Activated naive CD4-positive, alpha-beta T cell treated with anti-CD3 and anti-CD28 coated beads, Interleukin-2, amount 50 U/mL, for 72 hours (primary cell): ENCODE data around the gene NOTUM. TPM values are rescaled to one million over a fixed set of nuclear protein-coding genes. Genes with fewer than 3 reads are reported as not detected.

Experiments
- ATAC-seq, 2 donors: fragments of 150-1000 bp; cut with Tn5 transposase; 2 replicates each; pipeline ENCODE4 v1.10.0; 2021; ENCODE audit warnings: mild to moderate bottlenecking in 2 of 2, moderate library complexity in 2 of 2
- DNase-seq, 2 donors: peaks; one replicate each; pipeline ENCODE4 v3.0.0; 2021 to 2022; ENCODE audit warnings: low spot score in 2 of 2
- H3K27ac Mint-ChIP-seq, 2 donors: one replicate each; pipeline ENCODE4 v1.8.0; 2022; ENCODE audit warnings: mild to moderate bottlenecking in 2 of 2, mixed read lengths in 2 of 2
- H3K36me3 Mint-ChIP-seq, 2 donors: one replicate each; pipeline ENCODE4 v1.8.0; 2022; ENCODE audit warnings: mixed read lengths in 2 of 2
- H3K9me3 Mint-ChIP-seq, 2 donors: one replicate each; pipeline ENCODE4 v1.8.0; 2022; ENCODE audit warnings: mixed read lengths in 2 of 2
- total RNA-seq, 2 donors: library from RNA; stranded (reverse); gene quantifications; one replicate each; pipeline ENCODE4 v1.2.3, GENCODE V29; 2022

NOTUM gene
- total RNA-seq, 2 donors from 2014 or later, result 0.39 to 1.1 TPM

- ATAC-seq (no peak), DNase-seq (no peak)
- H3K27ac Mint-ChIP-seq, result peak overlapping the region in 1 of 2 donors; percentile 57
- H3K36me3 Mint-ChIP-seq, result peaks cover 6 to 7% of the 10 kb centered on the region in 2 donors
- H3K9me3 Mint-ChIP-seq, result no peaks in the 10 kb centered on the region
These were observed 25.9 kb downstream of the NOTUM start for GRCh38 chr17:81934850-81935708.

GRCh38 chr17:81934098-81934757, 26.8 kb downstream of the NOTUM start:
- ATAC-seq (no peak), DNase-seq (no peak)
- no peaks in the 10 kb centered on the region for H3K9me3 Mint-ChIP-seq

GRCh38 chr17:81933178-81933699, 27.7 kb downstream of the NOTUM start:
- Mint-ChIP-seq H3K27ac (no peak overlapping the region), H3K36me3 (peaks cover 6 to 7% of the 10 kb centered on the region in 2 donors), H3K9me3 (no peaks in the 10 kb centered on the region)
- ATAC-seq (no peak), DNase-seq (no peak)

More at GRCh38 chr17:81934098-81934757, 26.8 kb downstream of the NOTUM start:
- peaks cover 6 to 7% of the 10 kb centered on the region in 2 donors for H3K36me3 Mint-ChIP-seq
- no peak overlapping the region for H3K27ac Mint-ChIP-seq

GRCh38 chr17:81932333-81932983, 28.5 kb downstream of the NOTUM start:
- H3K27ac Mint-ChIP-seq, result no peak overlapping the region
- no peaks in the 10 kb centered on the region for H3K9me3 Mint-ChIP-seq
- H3K36me3 Mint-ChIP-seq, result peaks cover 6 to 7% of the 10 kb centered on the region in 2 donors
- DNase-seq, result no peak
- ATAC-seq, result no peak

- Mint-ChIP-seq H3K36me3 (peaks cover 6 to 7% of the 10 kb centered on the region in 2 donors), H3K27ac (no peak overlapping the region)
- DNase-seq, result no peak
These were observed 29.2 kb downstream of the NOTUM start for GRCh38 chr17:81931557-81932332.

GRCh38 chr17:81931189-81931556, 29.8 kb downstream of the NOTUM start:
- peaks cover 6 to 7% of the 10 kb centered on the region in 2 donors for H3K36me3 Mint-ChIP-seq
- no peak overlapping the region for H3K27ac Mint-ChIP-seq
- DNase-seq, result no peak
- ATAC-seq, result no peak
- H3K9me3 Mint-ChIP-seq, result no peaks in the 10 kb centered on the region

More at GRCh38 chr17:81931557-81932332, 29.2 kb downstream of the NOTUM start:
- H3K9me3 Mint-ChIP-seq, result no peaks in the 10 kb centered on the region
- ATAC-seq, result no peak

- no peak overlapping the region for H3K27ac Mint-ChIP-seq
- DNase-seq, result no peak
- H3K9me3 Mint-ChIP-seq, result no peaks in the 10 kb centered on the region
- peaks cover 0 to 7% of the 10 kb centered on the region in 2 donors for H3K36me3 Mint-ChIP-seq
- ATAC-seq, result no peak
These were observed 30.6 kb downstream of the NOTUM start for GRCh38 chr17:81930142-81931125.

GRCh38 chr17:81929253-81930141, 31.5 kb downstream of the NOTUM start:
- H3K36me3 Mint-ChIP-seq, result peaks cover 0 to 7% of the 10 kb centered on the region in 2 donors
- H3K27ac Mint-ChIP-seq, result no peak overlapping the region
- H3K9me3 Mint-ChIP-seq, result no peaks in the 10 kb centered on the region
- ATAC-seq (no peak), DNase-seq (no peak)

GRCh38 chr17:81928544-81929252, 32.3 kb downstream of the NOTUM start:
- H3K9me3 Mint-ChIP-seq, result no peaks in the 10 kb centered on the region

GRCh38 chr17:81927653-81928543, 33.1 kb downstream of the NOTUM start, which contains the start of gene MAFG:
Gene MAFG, minus strand, starts transcription at chr17:81927735. Its CDS starts 4,550 bp downstream, at chr17:81923185.
- H3K27ac Mint-ChIP-seq, result peak within 1 kb of the TSS; percentile 89 to 96
- H3K36me3 Mint-ChIP-seq, result no peaks in the 10 kb centered on the region
- ATAC-seq, result peak; percentile 68 to 84
- DNase-seq, result peak; percentile 91 to 93
- H3K9me3 Mint-ChIP-seq, result no peaks in the 10 kb centered on the region

More at GRCh38 chr17:81928544-81929252, 32.3 kb downstream of the NOTUM start:
- ATAC-seq (no peak), DNase-seq (no peak)
- H3K27ac Mint-ChIP-seq, result peak overlapping the region in 1 of 2 donors; percentile 48
- H3K36me3 Mint-ChIP-seq, result peaks cover 0 to 2% of the 10 kb centered on the region in 2 donors

- Mint-ChIP-seq H3K27ac (peak overlapping the region in 1 of 2 donors; percentile 89), H3K36me3 (no peaks in the 10 kb centered on the region), H3K9me3 (no peaks in the 10 kb centered on the region)
- DNase-seq (no peak), ATAC-seq (peak; percentile 10 to 30)
These were observed 33.8 kb downstream of the NOTUM start for GRCh38 chr17:81927152-81927652.

GRCh38 chr17:81926451-81927151, 34.4 kb downstream of the NOTUM start:
- no peaks in the 10 kb centered on the region for H3K9me3 Mint-ChIP-seq
- DNase-seq (peak; percentile 54 to 90), ATAC-seq (peak; percentile 42 to 64)
- no peaks in the 10 kb centered on the region for H3K36me3 Mint-ChIP-seq
- peak overlapping the region; percentile 89 to 96 for H3K27ac Mint-ChIP-seq
